ENCODE results near the gene EFHD2. TPM values are rescaled to one million over a fixed set of nuclear protein-coding genes. Genes with fewer than 3 reads are reported as not detected.

Gene EFHD2
- total RNA-seq, 1 experiment from 2014 or later, result 129 TPM

DNA sequence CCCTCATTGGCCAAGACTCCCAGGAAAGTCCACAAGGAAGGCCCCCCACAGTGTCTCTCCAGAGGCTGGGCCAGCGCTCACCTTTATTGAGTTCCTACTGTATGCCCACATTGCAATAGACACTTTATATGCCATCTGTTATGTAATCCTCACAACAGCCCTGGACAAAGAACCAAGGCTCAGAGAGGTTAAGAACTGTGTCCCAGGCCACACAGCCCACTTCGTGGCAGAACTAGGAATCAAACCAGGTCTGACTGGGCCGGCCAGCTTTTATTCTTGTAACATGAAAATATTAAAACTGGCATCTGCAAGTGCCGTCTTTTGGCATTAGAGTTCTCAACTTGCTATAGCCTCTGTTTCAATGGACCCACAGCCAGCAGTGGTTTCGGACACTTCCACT, 33.1 kb downstream of the EFHD2 start:
- ChIA-PET POLR2A (ENCODE audit: unreplicated experiment) (no interaction called here), CTCF (no interaction called here)
- intact Hi-C loops (cut with micrococcal nuclease; ENCODE audit: unreplicated experiment), result no loop called here
- Histone ChIP-seq H3K9me2 (ENCODE audit: insufficient read depth) (no peaks in the 10 kb centered on the region), H3K27ac (no peak overlapping the region), H3K79me2 (ENCODE audit: low read depth) (no peaks in the 10 kb centered on the region), H3K9me3 (ENCODE audit: insufficient read depth, low read depth) (no peaks in the 10 kb centered on the region), H3K4me3 (no peak overlapping the region), H2AFZ (no peak overlapping the region), H4K20me1 (ENCODE audit: insufficient read depth) (no peaks in the 10 kb centered on the region), H3K27me3 (ENCODE audit: insufficient read depth, low read depth) (no peaks in the 10 kb centered on the region), H3F3A (ENCODE audit: insufficient read depth, low read depth) (no peaks in the 10 kb centered on the region), H3K4me2 (no peak overlapping the region), H3K36me3 (ENCODE audit: low read depth) (no peaks in the 10 kb centered on the region), H3K4me1 (replicated peaks; ENCODE audit: insufficient read depth) (no peaks in the 10 kb centered on the region)
- BruUV-seq (replicated peaks), result no TSS peak
- DNase-seq, result no peak
- no peak for TF ChIP-seq CTCF (conservative IDR thresholded peaks at IDR 0.05)
- no peak for TF ChIP-seq EZH2 (IDR thresholded peaks at IDR 0.05; ENCODE audit: low read depth)

DNA sequence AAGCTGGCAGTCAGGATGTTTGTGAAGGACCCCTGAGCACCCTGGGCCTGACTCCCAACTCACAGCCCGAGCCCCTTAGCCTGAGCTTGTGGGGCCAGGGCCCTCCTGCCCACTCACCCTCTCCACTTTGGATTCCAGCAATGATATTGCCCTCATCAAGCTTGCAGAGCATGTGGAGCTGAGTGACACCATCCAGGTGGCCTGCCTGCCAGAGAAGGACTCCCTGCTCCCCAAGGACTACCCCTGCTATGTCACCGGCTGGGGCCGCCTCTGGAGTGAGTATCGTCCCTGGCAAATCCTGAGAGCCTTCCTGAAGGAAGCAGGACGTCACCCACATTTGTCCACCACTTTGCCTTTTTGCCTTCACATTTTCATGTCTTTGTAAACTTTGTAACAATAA, 33.6 kb downstream of the EFHD2 start:
- BruUV-seq (replicated peaks), result no TSS peak
- POLR2A ChIA-PET (ENCODE audit: unreplicated experiment), result no interaction called here

DNA sequence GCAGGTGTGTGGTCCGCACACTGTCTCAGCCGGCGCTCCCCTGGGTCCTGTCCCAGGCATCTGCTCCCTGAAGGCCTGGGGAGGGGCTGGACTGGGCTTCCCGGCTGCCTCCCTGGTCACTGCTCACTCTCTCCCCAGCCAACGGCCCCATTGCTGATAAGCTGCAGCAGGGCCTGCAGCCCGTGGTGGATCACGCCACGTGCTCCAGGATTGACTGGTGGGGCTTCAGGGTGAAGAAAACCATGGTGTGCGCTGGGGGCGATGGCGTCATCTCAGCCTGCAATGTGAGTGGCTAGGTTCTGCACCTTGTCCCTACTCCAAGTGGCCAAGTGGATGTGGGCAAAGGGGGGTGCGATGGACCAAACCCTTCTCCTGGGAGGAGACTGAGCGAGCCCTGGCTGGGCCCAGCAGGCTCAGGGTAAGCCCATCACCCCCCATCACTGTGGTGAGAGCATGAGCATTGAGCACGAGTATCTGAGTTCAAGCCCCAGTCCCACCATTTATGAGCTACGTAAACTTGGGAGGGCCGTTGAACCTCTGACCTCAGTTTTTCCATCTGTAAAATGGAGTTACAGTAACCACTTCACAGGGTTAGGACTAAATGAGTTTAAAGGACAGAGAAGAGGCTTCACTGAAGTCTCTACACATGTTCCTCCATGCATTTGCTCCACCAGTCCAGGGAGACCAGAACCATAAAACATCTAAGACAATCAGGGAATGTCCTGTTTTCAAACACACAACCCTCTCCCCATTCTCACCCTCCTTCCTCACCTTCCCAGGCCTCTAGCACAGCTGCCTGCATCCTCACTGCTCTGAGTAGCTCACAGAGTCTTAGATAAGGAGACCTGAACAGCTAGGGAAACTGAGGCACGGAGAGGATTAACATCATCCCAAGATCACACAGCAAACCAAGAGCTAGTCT, 35.0 kb downstream of the EFHD2 start:
- no peak overlapping the region for H3K4me2 ChIP-seq
- H3K36me3 ChIP-seq (ENCODE audit: low read depth), result no peaks in the 10 kb centered on the region
- H3K27me3 ChIP-seq (ENCODE audit: insufficient read depth, low read depth), result no peaks in the 10 kb centered on the region
- no peak overlapping the region for H3K4me3 ChIP-seq
- CTCF ChIA-PET, result no interaction called here
- TF ChIP-seq CTCF (conservative IDR thresholded peaks at IDR 0.05) (no peak), EZH2 (IDR thresholded peaks at IDR 0.05; ENCODE audit: low read depth) (no peak)
- no peak overlapping the region for H3K27ac ChIP-seq
- no peak overlapping the region for H2AFZ ChIP-seq
- no peaks in the 10 kb centered on the region for H3F3A ChIP-seq (ENCODE audit: insufficient read depth, low read depth)
- no peaks in the 10 kb centered on the region for H3K79me2 ChIP-seq (ENCODE audit: low read depth)
- no peaks in the 10 kb centered on the region for H3K9me2 ChIP-seq (ENCODE audit: insufficient read depth)
- DNase-seq, result no peak
- intact Hi-C loops (cut with micrococcal nuclease; ENCODE audit: unreplicated experiment), result no loop called here
- POLR2A ChIA-PET (ENCODE audit: unreplicated experiment), result no interaction called here
- H3K4me1 ChIP-seq (replicated peaks; ENCODE audit: insufficient read depth), result no peaks in the 10 kb centered on the region
- no peaks in the 10 kb centered on the region for H3K9me3 ChIP-seq (ENCODE audit: insufficient read depth, low read depth)
- BruUV-seq (replicated peaks), result no TSS peak
- no peaks in the 10 kb centered on the region for H4K20me1 ChIP-seq (ENCODE audit: insufficient read depth)

More for the DNA sequence above, 33.6 kb downstream of the EFHD2 start:
- Histone ChIP-seq H4K20me1 (ENCODE audit: insufficient read depth) (no peaks in the 10 kb centered on the region), H3K4me2 (no peak overlapping the region), H3K9me3 (ENCODE audit: insufficient read depth, low read depth) (no peaks in the 10 kb centered on the region), H3K79me2 (ENCODE audit: low read depth) (no peaks in the 10 kb centered on the region), H2AFZ (no peak overlapping the region), H3K9me2 (ENCODE audit: insufficient read depth) (no peaks in the 10 kb centered on the region), H3K36me3 (ENCODE audit: low read depth) (no peaks in the 10 kb centered on the region), H3K27me3 (ENCODE audit: insufficient read depth, low read depth) (no peaks in the 10 kb centered on the region), H3K4me1 (replicated peaks; ENCODE audit: insufficient read depth) (no peaks in the 10 kb centered on the region), H3K27ac (no peak overlapping the region), H3F3A (ENCODE audit: insufficient read depth, low read depth) (no peaks in the 10 kb centered on the region), H3K4me3 (no peak overlapping the region)
- CTCF ChIA-PET, result no interaction called here
- TF ChIP-seq EZH2 (IDR thresholded peaks at IDR 0.05; ENCODE audit: low read depth) (no peak), CTCF (conservative IDR thresholded peaks at IDR 0.05) (no peak)
- DNase-seq, result no peak
- intact Hi-C loops (cut with micrococcal nuclease; ENCODE audit: unreplicated experiment), result no loop called here

All from PC-9 (cell line).